ENCODE results near the gene STX18. TPM values are rescaled to one million over a fixed set of nuclear protein-coding genes. Genes with fewer than 3 reads are reported as not detected.
A peak's percentile ranks its signal among the peaks of the same experiment; 100 is the strongest.
"Not testable (repeated sequence)": the region's sequence is repeated elsewhere in the genome, so short reads cannot be mapped to it uniquely, and the experiment has no call there.

Gene STX18
- total RNA-seq, 1 donor from 2014 or later = 24.0 TPM

DNA sequence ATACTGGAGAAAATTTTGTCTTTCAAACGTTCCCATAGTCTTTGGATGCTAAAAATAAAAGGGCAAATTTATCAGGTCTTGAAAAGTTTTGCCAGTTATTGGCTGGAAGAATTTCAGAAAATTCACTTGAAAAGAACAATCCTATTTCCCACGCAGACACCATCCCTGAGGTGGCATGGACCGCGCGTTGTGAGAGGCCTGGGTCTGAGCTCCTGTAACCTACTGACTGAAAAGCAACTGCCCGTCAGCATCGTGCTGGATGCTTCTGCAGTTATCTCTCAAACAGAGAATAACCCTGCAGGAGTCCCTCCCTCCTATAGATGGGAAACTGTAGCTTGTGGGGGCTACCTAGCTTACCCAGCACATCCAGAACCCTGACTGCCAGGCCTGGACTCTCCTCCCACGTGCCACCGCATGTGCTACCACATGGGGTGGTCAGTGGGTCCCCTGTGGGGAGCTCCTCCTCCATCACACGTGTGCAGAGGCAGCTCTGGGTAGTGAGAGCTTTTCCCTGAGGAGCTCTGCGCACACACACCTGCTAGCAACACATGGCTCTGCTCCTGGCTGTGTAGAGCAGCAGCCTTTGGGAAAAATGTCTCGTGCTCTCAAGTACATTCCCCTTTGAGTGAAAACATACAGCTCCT is 118.9 kb downstream of the STX18 start:
- Histone ChIP-seq H3K9ac (ENCODE audit: low read length) (no peak overlapping the region), H3K4me1 (ENCODE audit: insufficient read depth, low read length) (peaks cover 8% of the 10 kb centered on the region), H3K79me2 (ENCODE audit: insufficient read depth, low read length) (no peaks in the 10 kb centered on the region), H4K20me1 (ENCODE audit: insufficient read depth, low read length) (peaks cover 12% of the 10 kb centered on the region), H3K27me3 (ENCODE audit: insufficient read depth, low read length) (no peaks in the 10 kb centered on the region), H3K4me2 (ENCODE audit: low read length) (no peak overlapping the region), H3K27ac (ENCODE audit: low read depth, low read length) (no peak overlapping the region), H3K9me3 (ENCODE audit: insufficient read depth, low read depth, low read length) (no peaks in the 10 kb centered on the region), H3K36me3 (ENCODE audit: insufficient read depth, low read length) (peaks cover 16% of the 10 kb centered on the region), H2AFZ (ENCODE audit: low read depth, low read length) (no peak overlapping the region), H3K4me3 (ENCODE audit: insufficient read depth, low read depth, low read length) (no peak overlapping the region)
- Mint-ChIP-seq H3K4me3 (ENCODE audit: unreplicated experiment) (no peak overlapping the region), H3K27me3 (ENCODE audit: low read depth, unreplicated experiment) (no peaks in the 10 kb centered on the region), H3K9me3 (ENCODE audit: unreplicated experiment) (no peaks in the 10 kb centered on the region), H3K36me3 (ENCODE audit: low read depth, unreplicated experiment) (peaks cover 21% of the 10 kb centered on the region), H3K4me1 (ENCODE audit: low read depth, unreplicated experiment) (peaks cover 17% of the 10 kb centered on the region), H3K27ac (ENCODE audit: unreplicated experiment) (no peak overlapping the region)
- DNase-seq (ENCODE audit: low read depth) = no peak
- no peak for FAIRE-seq
- TF ChIP-seq EZH2 (IDR thresholded peaks at IDR 0.05; ENCODE audit: insufficient read depth, low read length) = no peak

DNA sequence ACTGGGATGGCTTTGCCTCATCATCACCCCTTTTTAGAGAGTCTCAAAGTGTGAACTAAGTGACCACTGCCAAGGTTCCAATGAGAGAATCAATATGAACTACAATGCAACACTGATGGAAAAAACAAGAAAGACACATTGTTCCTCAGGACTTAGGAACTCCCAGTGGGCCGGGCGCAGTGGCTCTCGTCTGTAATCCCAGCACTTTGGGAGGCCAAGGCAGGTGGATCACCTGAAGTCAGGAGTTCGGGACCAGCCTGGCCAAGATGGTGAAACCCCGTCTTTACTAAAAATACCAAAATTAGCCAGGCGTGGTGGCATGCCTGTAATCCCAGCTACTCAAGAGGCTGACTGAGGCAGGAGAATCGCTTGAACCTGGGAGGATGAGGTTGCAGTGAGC is 119.7 kb downstream of the STX18 start:
- H3K9me3 Mint-ChIP-seq (ENCODE audit: unreplicated experiment); H3K79me2 ChIP-seq (ENCODE audit: insufficient read depth, low read length); DNase-seq (ENCODE audit: low read depth); H3K4me3 ChIP-seq (ENCODE audit: insufficient read depth, low read depth, low read length); H2AFZ ChIP-seq (ENCODE audit: low read depth, low read length); H3K27me3 Mint-ChIP-seq (ENCODE audit: low read depth, unreplicated experiment); H3K9me3 ChIP-seq (ENCODE audit: insufficient read depth, low read depth, low read length); H3K27ac ChIP-seq (ENCODE audit: low read depth, low read length); H3K4me3 Mint-ChIP-seq (ENCODE audit: unreplicated experiment); H3K27ac Mint-ChIP-seq (ENCODE audit: unreplicated experiment); FAIRE-seq; H3K4me2 ChIP-seq (ENCODE audit: low read length); H3K9ac ChIP-seq (ENCODE audit: low read length); H4K20me1 ChIP-seq (ENCODE audit: insufficient read depth, low read length); H3K4me1 ChIP-seq (ENCODE audit: insufficient read depth, low read length); H3K27me3 ChIP-seq (ENCODE audit: insufficient read depth, low read length): not testable (repeated sequence)
- Mint-ChIP-seq H3K36me3 (ENCODE audit: low read depth, unreplicated experiment) (peaks cover 21% of the 10 kb centered on the region), H3K4me1 (ENCODE audit: low read depth, unreplicated experiment) (peaks cover 11% of the 10 kb centered on the region)
- H3K36me3 ChIP-seq (ENCODE audit: insufficient read depth, low read length) = peaks cover 16% of the 10 kb centered on the region

DNA sequence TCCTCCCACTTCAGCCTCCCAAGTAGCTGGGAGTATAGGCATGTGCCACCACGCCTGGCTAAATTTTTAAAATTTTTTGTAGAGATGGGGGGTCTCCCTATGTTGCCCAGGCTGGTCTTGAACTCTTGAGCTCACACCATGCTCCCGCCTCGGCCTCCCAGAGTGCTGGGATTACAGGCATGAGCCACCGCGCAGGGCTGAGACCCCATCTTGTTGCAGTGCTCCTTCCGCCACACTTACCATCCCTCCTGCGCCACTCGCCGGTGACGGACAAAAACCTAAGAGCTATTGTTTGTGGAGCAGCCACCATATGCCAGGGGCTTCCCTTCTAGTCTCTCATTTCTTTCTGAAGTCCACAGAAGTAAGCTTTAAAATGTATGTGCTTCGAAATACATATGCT is 120.5 kb downstream of the STX18 start:
- H3K9ac ChIP-seq (ENCODE audit: low read length) = no peak overlapping the region
- Mint-ChIP-seq H3K27ac (ENCODE audit: unreplicated experiment) (peak overlapping the region; percentile 23), H3K9me3 (ENCODE audit: unreplicated experiment) (no peaks in the 10 kb centered on the region), H3K27me3 (ENCODE audit: low read depth, unreplicated experiment) (no peaks in the 10 kb centered on the region), H3K4me3 (ENCODE audit: unreplicated experiment) (no peak overlapping the region), H3K4me1 (ENCODE audit: low read depth, unreplicated experiment) (peaks cover 3% of the 10 kb centered on the region), H3K36me3 (ENCODE audit: low read depth, unreplicated experiment) (peaks cover 22% of the 10 kb centered on the region)
- TF ChIP-seq, protein P1, sequence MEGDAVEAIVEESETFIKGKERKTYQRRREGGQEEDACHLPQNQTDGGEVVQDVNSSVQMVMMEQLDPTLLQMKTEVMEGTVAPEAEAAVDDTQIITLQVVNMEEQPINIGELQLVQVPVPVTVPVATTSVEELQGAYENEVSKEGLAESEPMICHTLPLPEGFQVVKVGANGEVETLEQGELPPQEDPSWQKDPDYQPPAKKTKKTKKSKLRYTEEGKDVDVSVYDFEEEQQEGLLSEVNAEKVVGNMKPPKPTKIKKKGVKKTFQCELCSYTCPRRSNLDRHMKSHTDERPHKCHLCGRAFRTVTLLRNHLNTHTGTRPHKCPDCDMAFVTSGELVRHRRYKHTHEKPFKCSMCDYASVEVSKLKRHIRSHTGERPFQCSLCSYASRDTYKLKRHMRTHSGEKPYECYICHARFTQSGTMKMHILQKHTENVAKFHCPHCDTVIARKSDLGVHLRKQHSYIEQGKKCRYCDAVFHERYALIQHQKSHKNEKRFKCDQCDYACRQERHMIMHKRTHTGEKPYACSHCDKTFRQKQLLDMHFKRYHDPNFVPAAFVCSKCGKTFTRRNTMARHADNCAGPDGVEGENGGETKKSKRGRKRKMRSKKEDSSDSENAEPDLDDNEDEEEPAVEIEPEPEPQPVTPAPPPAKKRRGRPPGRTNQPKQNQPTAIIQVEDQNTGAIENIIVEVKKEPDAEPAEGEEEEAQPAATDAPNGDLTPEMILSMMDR (IDR thresholded peaks at IDR 0.05; ENCODE audit: insufficient read depth, low read depth, low read length) = no peak
- no peak for TF ChIP-seq EZH2 (IDR thresholded peaks at IDR 0.05; ENCODE audit: insufficient read depth, low read length)
- FAIRE-seq (no peak), DNase-seq (ENCODE audit: low read depth) (no peak)
- H3K27ac ChIP-seq (ENCODE audit: low read depth, low read length) = no peak overlapping the region
- no peaks in the 10 kb centered on the region for H3K4me1 ChIP-seq (ENCODE audit: insufficient read depth, low read length)
- H3K27me3 ChIP-seq (ENCODE audit: insufficient read depth, low read length) = no peaks in the 10 kb centered on the region
- no peaks in the 10 kb centered on the region for H3K79me2 ChIP-seq (ENCODE audit: insufficient read depth, low read length)
- H2AFZ ChIP-seq (ENCODE audit: low read depth, low read length) = no peak overlapping the region
- peaks cover 16% of the 10 kb centered on the region for H3K36me3 ChIP-seq (ENCODE audit: insufficient read depth, low read length)
- no peak overlapping the region for H3K4me3 ChIP-seq (ENCODE audit: insufficient read depth, low read depth, low read length)
- no peak overlapping the region for H3K4me2 ChIP-seq (ENCODE audit: low read length)
- peaks cover 2% of the 10 kb centered on the region for H4K20me1 ChIP-seq (ENCODE audit: insufficient read depth, low read length)
- H3K9me3 ChIP-seq (ENCODE audit: insufficient read depth, low read depth, low read length) = no peaks in the 10 kb centered on the region

Data from astrocyte (in vitro differentiated cells and primary cell).